ENCODE measurements around the gene C2.
A peak's percentile ranks its signal among the peaks of the same experiment; 100 is the strongest.

The C2 gene

GRCh38 chr6:31927242-31927862 lies at the start of gene C2:
Gene C2 (plus strand): TSS chr6:31927717. CDS start chr6:31927753, 36 bp downstream.
- DNase-seq (ENCODE audit: low read depth): no peak

- DNase-seq (ENCODE audit: low read depth): no peak
These were observed 49.3 kb upstream of the C2 start for GRCh38 chr6:31878222-31878621.

- DNase-seq (ENCODE audit: low read depth): no peak
These were observed 48.8 kb upstream of the C2 start, which contains the start of gene SLC44A4 for GRCh38 chr6:31878726-31879125. Gene SLC44A4 (minus strand): TSS chr6:31878997. CDS start chr6:31878980, 17 bp downstream.

GRCh38 chr6:31879143-31879542 lies 48.4 kb upstream of the C2 start:
- DNase-seq (ENCODE audit: low read depth): no peak

- DNase-seq (ENCODE audit: low read depth): no peak
These were observed 47.6 kb upstream of the C2 start for GRCh38 chr6:31879901-31880300.

- no peak for DNase-seq (ENCODE audit: low read depth)
These were observed 46.9 kb upstream of the C2 start for GRCh38 chr6:31880616-31881015.

GRCh38 chr6:31881136-31881859 lies 46.2 kb upstream of the C2 start:
- no peak for DNase-seq (ENCODE audit: low read depth)

GRCh38 chr6:31882344-31882743 lies 45.2 kb upstream of the C2 start:
- DNase-seq (ENCODE audit: low read depth): no peak

- no peak for DNase-seq (ENCODE audit: low read depth)
These were observed 43.8 kb upstream of the C2 start for GRCh38 chr6:31883676-31884075.

- no peak for DNase-seq (ENCODE audit: low read depth)
These were observed 42.9 kb upstream of the C2 start for GRCh38 chr6:31884528-31885035.

GRCh38 chr6:31886541-31886991 lies 41.0 kb upstream of the C2 start:
- DNase-seq (ENCODE audit: low read depth): no peak

- DNase-seq (ENCODE audit: low read depth): no peak
These were observed 40.1 kb upstream of the C2 start for GRCh38 chr6:31887173-31888007.

- DNase-seq (ENCODE audit: low read depth): peak; percentile 40
These were observed 39.0 kb upstream of the C2 start for GRCh38 chr6:31888276-31889258.

- no peak for DNase-seq (ENCODE audit: low read depth)
These were observed 38.1 kb upstream of the C2 start for GRCh38 chr6:31889331-31889972.

GRCh38 chr6:31892821-31893220 lies 34.7 kb upstream of the C2 start:
- no peak for DNase-seq (ENCODE audit: low read depth)

- no peak for DNase-seq (ENCODE audit: low read depth)
These were observed 31.0 kb upstream of the C2 start for GRCh38 chr6:31896493-31896855.

GRCh38 chr6:31896856-31897611 lies 30.5 kb upstream of the C2 start:
- DNase-seq (ENCODE audit: low read depth): no peak

- peak; percentile 64 for DNase-seq (ENCODE audit: low read depth)
These were observed 29.7 kb upstream of the C2 start, which contains the start of gene EHMT2 for GRCh38 chr6:31897612-31898382. Gene EHMT2 (minus strand): TSS chr6:31897698. CDS start chr6:31897677, 21 bp downstream.

- DNase-seq (ENCODE audit: low read depth): no peak
These were observed 29.0 kb upstream of the C2 start for GRCh38 chr6:31898383-31899011.

Data from stimulated activated CD8-positive, alpha-beta memory T cell treated with anti-CD3 and anti-CD28 coated beads, Interleukin-7, amount 100 ng/mL, for 24 hours (primary cell).